DND-41 (cell line): ENCODE measurements around the gene NAIF1.
"Not testable (repeated sequence)": the region's sequence is repeated elsewhere in the genome, so short reads cannot be mapped to it uniquely, and the experiment has no call there.

Source experiments
- ATAC-seq: fragments of 200-7000 bp; cut with Tn5 transposase; 3 replicates; pipeline ENCODE4 v1.9.1; 2021; ENCODE audit warnings: low read depth; ENCODE audit not compliant: insufficient read depth
- DNase-seq: peaks from one replicate; pipeline ENCODE4 v3.0.0-alpha.2; 2020
- H2AFZ ChIP-seq: 2 replicates; pipeline ENCODE4 v1.6.0; 2012; ENCODE audit warnings: low read depth, low read length
- H3K27ac ChIP-seq: 2 replicates; pipeline ENCODE4 v1.5.1; 2012; ENCODE audit warnings: low read length, inconsistent platforms
- H3K27me3 ChIP-seq: fragments of 200-600 bp; sonication (generic); 2 replicates; pipeline ENCODE4 v1.6.0; 2012; ENCODE audit warnings: low read length, mild to moderate bottlenecking, inconsistent platforms; ENCODE audit not compliant: insufficient read depth, poor library complexity
- H3K36me3 ChIP-seq: 2 replicates; pipeline ENCODE4 v1.5.1; 2012; ENCODE audit warnings: low read length, inconsistent platforms; ENCODE audit not compliant: insufficient read depth
- H3K4me1 ChIP-seq: 2 replicates; pipeline ENCODE4 v1.5.1; 2012; ENCODE audit warnings: mild to moderate bottlenecking, low read length; ENCODE audit not compliant: insufficient read depth
- H3K4me2 ChIP-seq: 2 replicates; pipeline ENCODE4 v1.6.0; 2012; ENCODE audit warnings: mild to moderate bottlenecking, moderate library complexity, low read length, inconsistent platforms; ENCODE audit not compliant: insufficient read depth
- H3K4me3 ChIP-seq, 2 experiments: fragments of 200-600 bp in 1 of 2; shearing (Covaris generic) in 1 of 2; 2 replicates each; pipeline ENCODE4 v1.5.1; 2012 to 2016; ENCODE audit warnings: inconsistent platforms in 2 of 2, low read length in 2 of 2, mild to moderate bottlenecking in 2 of 2, low read depth in 1 of 2, moderate library complexity in 1 of 2
- H3K79me2 ChIP-seq: 2 replicates; pipeline ENCODE4 v1.6.0; 2012; ENCODE audit warnings: low read length, inconsistent platforms; ENCODE audit not compliant: insufficient read depth
- H3K9ac ChIP-seq: 2 replicates; pipeline ENCODE4 v1.6.0; 2012; ENCODE audit warnings: low read depth, mild to moderate bottlenecking, inconsistent platforms, low read length, moderate library complexity
- H3K9me3 ChIP-seq: 2 replicates; pipeline ENCODE4 v1.5.1; 2012; ENCODE audit warnings: low read length, moderate library complexity, mild to moderate bottlenecking, inconsistent platforms; ENCODE audit not compliant: insufficient read depth, severe bottlenecking
- H4K20me1 ChIP-seq: 2 replicates; pipeline ENCODE4 v1.6.0; 2012; ENCODE audit warnings: low read length; ENCODE audit not compliant: insufficient read depth
- CTCF ChIP-seq: IDR thresholded peaks from 2 replicates; pipeline ENCODE4 v1.5.1; 2012; ENCODE audit warnings: borderline replicate concordance, low read length, moderate library complexity, mild to moderate bottlenecking; ENCODE audit not compliant: poor library complexity, severe bottlenecking; ENCODE audit errors: extremely low read depth
- EZH2 ChIP-seq: IDR thresholded peaks from 3 replicates; pipeline ENCODE4 v1.6.1; 2012; ENCODE audit warnings: borderline replicate concordance, low read depth, mild to moderate bottlenecking, moderate library complexity, low read length, inconsistent platforms; ENCODE audit not compliant: severe bottlenecking

NAIF1 gene

GRCh38 chr9:128024761-128025308 is 42.3 kb downstream of the NAIF1 start:
- Histone ChIP-seq H3K4me3 (no peak overlapping the region), H3K9ac (no peak overlapping the region), H3K36me3 (no peaks in the 10 kb centered on the region), H3K4me2 (no peak overlapping the region), H3K79me2 (no peaks in the 10 kb centered on the region), H3K27me3 (no peaks in the 10 kb centered on the region), H3K9me3 (no peaks in the 10 kb centered on the region), H2AFZ (no peak overlapping the region), H3K4me1 (peaks cover 43% of the 10 kb centered on the region), H3K27ac (no peak overlapping the region), H4K20me1 (no peaks in the 10 kb centered on the region)
- TF ChIP-seq CTCF = no peak
- no peak for TF ChIP-seq EZH2
- DNase-seq (no peak), ATAC-seq (no peak)

GRCh38 chr9:128023671-128024070 is 43.4 kb downstream of the NAIF1 start:
- peaks cover 33% of the 10 kb centered on the region for H3K4me1 ChIP-seq
- not testable (repeated sequence) for H4K20me1 ChIP-seq, H2AFZ ChIP-seq

GRCh38 chr9:128022886-128023285 is 44.2 kb downstream of the NAIF1 start:
- DNase-seq (no peak), ATAC-seq (no peak)
- no peak overlapping the region for H3K9ac ChIP-seq

More at GRCh38 chr9:128023671-128024070, 43.4 kb downstream of the NAIF1 start:
- not testable (repeated sequence) for H3K9me3 ChIP-seq, H3K9ac ChIP-seq, H3K27me3 ChIP-seq, H3K27ac ChIP-seq, H3K36me3 ChIP-seq, H3K79me2 ChIP-seq, H3K4me3 ChIP-seq, H3K4me2 ChIP-seq, DNase-seq, ATAC-seq

GRCh38 chr9:128021098-128021497 is 46.0 kb downstream of the NAIF1 start:
- Histone ChIP-seq H3K4me1 (peaks cover 10% of the 10 kb centered on the region), H4K20me1 (no peaks in the 10 kb centered on the region), H3K9me3 (no peaks in the 10 kb centered on the region), H3K36me3 (no peaks in the 10 kb centered on the region), H3K4me2 (no peak overlapping the region), H3K27ac (no peak overlapping the region), H3K27me3 (no peaks in the 10 kb centered on the region), H3K9ac (no peak overlapping the region), H3K79me2 (no peaks in the 10 kb centered on the region), H2AFZ (no peak overlapping the region), H3K4me3 (no peak overlapping the region)
- DNase-seq (no peak), ATAC-seq (no peak)
- no peak for TF ChIP-seq CTCF
- TF ChIP-seq EZH2 = no peak

More at GRCh38 chr9:128022886-128023285, 44.2 kb downstream of the NAIF1 start:
- no peaks in the 10 kb centered on the region for H3K79me2 ChIP-seq
- H3K27ac ChIP-seq = no peak overlapping the region
- no peaks in the 10 kb centered on the region for H3K36me3 ChIP-seq
- H3K4me1 ChIP-seq = peaks cover 27% of the 10 kb centered on the region
- H4K20me1 ChIP-seq = no peaks in the 10 kb centered on the region
- H3K4me2 ChIP-seq = no peak overlapping the region
- no peak overlapping the region for H2AFZ ChIP-seq
- TF ChIP-seq EZH2 (no peak), CTCF (no peak)
- no peaks in the 10 kb centered on the region for H3K27me3 ChIP-seq
- no peaks in the 10 kb centered on the region for H3K9me3 ChIP-seq
- H3K4me3 ChIP-seq = no peak overlapping the region
